RWPE2 (cell line): ENCODE results near the gene MYO3B.

Experiments used
- ATAC-seq: fragments of 200-7000 bp; cut with Tn5 transposase; 3 replicates; pipeline ENCODE4 v1.9.1; 2021; ENCODE audit warnings: low read depth
- DNase-seq: peaks from one replicate; pipeline ENCODE4 v3.0.0-alpha.2; 2020; ENCODE audit warnings: low spot score
- H3K27ac ChIP-seq: fragments of 450-650 bp; 2 replicates; pipeline ENCODE4 v1.5.1; 2017; ENCODE audit warnings: mild to moderate bottlenecking; ENCODE audit not compliant: poor library complexity, severe bottlenecking
- H3K27me3 ChIP-seq: fragments of 250-450 bp; sonication (Bioruptor Pico); 2 replicates; pipeline ENCODE4 v1.5.1; 2021; ENCODE audit warnings: mild to moderate bottlenecking, moderate library complexity; ENCODE audit not compliant: insufficient read depth, poor library complexity, severe bottlenecking
- H3K36me3 ChIP-seq: fragments of 250-450 bp; sonication (Bioruptor Pico); 2 replicates; pipeline ENCODE4 v1.5.1; 2020; ENCODE audit warnings: low read depth, mild to moderate bottlenecking, moderate library complexity
- H3K4me1 ChIP-seq: fragments of 250-450 bp; sonication (Bioruptor Pico); 2 replicates; pipeline ENCODE4 v1.5.1; 2021; ENCODE audit warnings: mild to moderate bottlenecking, moderate library complexity; ENCODE audit not compliant: insufficient read depth, poor library complexity, severe bottlenecking
- H3K4me3 ChIP-seq: fragments of 250-450 bp; sonication (Bioruptor Pico); 2 replicates; pipeline ENCODE4 v1.5.1; 2021; ENCODE audit warnings: mild to moderate bottlenecking, moderate library complexity; ENCODE audit not compliant: severe bottlenecking
- H3K9me3 ChIP-seq: fragments of 250-450 bp; sonication (Bioruptor Pico); 2 replicates; pipeline ENCODE4 v1.5.1; 2021; ENCODE audit warnings: mild to moderate bottlenecking, moderate library complexity; ENCODE audit not compliant: severe bottlenecking
- CTCF ChIP-seq: fragments of 450-650 bp; IDR thresholded peaks from one replicate; pipeline ENCODE4 v1.5.1; 2017; ENCODE audit warnings: mild to moderate bottlenecking, moderate library complexity; ENCODE audit not compliant: poor library complexity, severe bottlenecking

Gene MYO3B

GRCh38 chr2:170177950-170178781 is at the start of gene MYO3B:
TSS of gene MYO3B (plus strand) at chr2:170178147. CDS start at chr2:170178288, 141 bp downstream.
- H3K27ac ChIP-seq: no peak within 1 kb of the TSS
- no peaks in the 10 kb centered on the region for H3K27me3 ChIP-seq
- no peaks in the 10 kb centered on the region for H3K9me3 ChIP-seq
- TF ChIP-seq CTCF: no peak
- H3K4me3 ChIP-seq: no peak within 1 kb of the TSS
- no peak for ATAC-seq
- no peak for DNase-seq
- no peaks in the 10 kb centered on the region for H3K4me1 ChIP-seq
- no peaks in the 10 kb centered on the region for H3K36me3 ChIP-seq

GRCh38 chr2:170139276-170139967 is 38.5 kb upstream of the MYO3B start:
- Histone ChIP-seq H3K4me3 (no peak overlapping the region), H3K27ac (no peak overlapping the region), H3K36me3 (no peaks in the 10 kb centered on the region), H3K9me3 (no peaks in the 10 kb centered on the region), H3K27me3 (no peaks in the 10 kb centered on the region), H3K4me1 (no peaks in the 10 kb centered on the region)
- DNase-seq: no peak
- no peak for TF ChIP-seq CTCF
- no peak for ATAC-seq

- Histone ChIP-seq H3K27ac (no peak overlapping the region), H3K9me3 (no peaks in the 10 kb centered on the region), H3K36me3 (no peaks in the 10 kb centered on the region), H3K4me1 (no peaks in the 10 kb centered on the region), H3K27me3 (no peaks in the 10 kb centered on the region), H3K4me3 (no peak overlapping the region)
- DNase-seq: no peak
- TF ChIP-seq CTCF: no peak
- no peak for ATAC-seq
Measured at GRCh38 chr2:170140561-170140960, 37.4 kb upstream of the MYO3B start.

- no peak for DNase-seq
- no peaks in the 10 kb centered on the region for H3K27me3 ChIP-seq
- H3K4me3 ChIP-seq: no peak overlapping the region
- no peak for TF ChIP-seq CTCF
- no peaks in the 10 kb centered on the region for H3K4me1 ChIP-seq
- ATAC-seq: no peak
- H3K36me3 ChIP-seq: no peaks in the 10 kb centered on the region
- H3K27ac ChIP-seq: no peak overlapping the region
- H3K9me3 ChIP-seq: no peaks in the 10 kb centered on the region
Measured at GRCh38 chr2:170141865-170142264, 36.1 kb upstream of the MYO3B start.
